Germinal center (tissue), 1 donor: ENCODE measurements around the gene TNNT1.

Experiments used
- DNase-seq: peaks from one replicate; pipeline ENCODE4 v3.0.0; 2012; ENCODE audit warnings: mixed read lengths, low spot score

Gene TNNT1

DNA sequence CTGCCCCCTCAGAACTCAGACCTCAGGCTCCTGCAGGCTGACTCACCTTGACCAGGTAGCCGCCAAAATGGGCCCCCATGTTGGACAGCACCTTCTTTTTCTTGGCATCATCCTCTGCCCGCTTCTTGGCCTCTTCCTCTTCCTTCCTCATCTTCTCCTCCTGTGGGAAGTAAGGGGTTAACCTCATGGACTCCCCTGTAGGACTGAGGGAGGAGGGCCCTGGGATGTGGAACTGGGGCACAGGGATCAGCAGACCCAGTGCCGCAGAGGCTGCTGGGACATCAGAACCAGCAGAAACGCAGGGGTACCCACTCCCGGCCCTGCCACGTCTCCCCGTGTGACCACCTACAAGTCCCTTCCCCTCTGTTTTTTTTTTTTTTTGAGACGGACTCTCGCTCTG, 11.1 kb downstream of the TNNT1 start:
- no peak for DNase-seq

DNA sequence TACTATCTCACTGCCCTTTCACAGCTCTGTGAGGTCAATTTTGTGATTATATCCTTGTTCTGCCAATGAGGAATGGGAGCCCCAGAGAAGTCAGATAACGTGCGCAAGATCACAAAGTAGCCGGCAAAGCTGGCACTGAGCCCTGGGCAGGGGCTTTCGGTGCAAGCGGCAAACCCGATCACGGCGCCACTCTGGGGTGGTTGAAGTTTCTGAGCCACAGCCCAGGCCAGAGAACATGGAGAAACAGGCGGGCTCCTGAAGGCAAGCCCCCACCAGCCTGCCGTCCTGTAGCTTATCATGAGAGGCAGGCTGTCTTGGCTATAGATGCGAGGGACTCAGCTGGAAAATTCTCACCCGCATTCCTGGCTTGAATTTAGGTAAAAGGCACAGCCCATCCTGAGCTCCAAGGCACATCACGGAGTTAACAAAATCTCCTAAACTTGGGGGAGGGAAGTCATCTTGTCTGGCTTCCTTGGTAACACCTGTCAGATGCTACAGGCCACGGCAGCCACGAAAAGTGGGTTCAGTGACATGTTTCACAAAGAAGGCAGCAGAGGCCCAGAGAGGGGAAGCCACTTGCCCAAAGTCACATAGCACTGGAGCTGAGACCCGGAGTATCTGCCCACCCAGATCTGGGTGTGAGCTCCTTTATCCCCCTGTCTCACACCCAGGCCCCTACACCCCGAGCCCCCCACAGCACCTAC, 12.5 kb downstream of the TNNT1 start:
- no peak for DNase-seq

DNA sequence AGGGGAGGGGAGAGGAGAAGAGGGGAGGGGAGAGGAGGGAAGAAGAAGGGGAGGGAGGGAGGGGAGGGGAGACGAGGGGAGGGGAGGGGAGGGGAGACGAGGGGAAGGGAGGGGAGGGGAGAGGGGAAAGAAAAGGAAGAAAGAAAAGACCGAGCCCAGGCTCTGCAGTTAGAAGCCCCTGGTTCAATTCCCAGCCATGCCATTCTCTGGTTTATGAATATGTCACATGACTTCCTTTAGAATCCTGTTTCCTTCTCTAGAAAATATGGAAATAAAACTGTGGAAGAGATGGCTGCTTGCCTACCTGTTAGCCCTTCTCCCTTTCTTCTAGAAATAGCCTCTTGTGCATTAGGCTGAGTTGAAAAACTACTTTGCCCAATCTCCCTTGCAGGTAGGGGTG, 14.3 kb downstream of the TNNT1 start:
- DNase-seq: no peak

DNA sequence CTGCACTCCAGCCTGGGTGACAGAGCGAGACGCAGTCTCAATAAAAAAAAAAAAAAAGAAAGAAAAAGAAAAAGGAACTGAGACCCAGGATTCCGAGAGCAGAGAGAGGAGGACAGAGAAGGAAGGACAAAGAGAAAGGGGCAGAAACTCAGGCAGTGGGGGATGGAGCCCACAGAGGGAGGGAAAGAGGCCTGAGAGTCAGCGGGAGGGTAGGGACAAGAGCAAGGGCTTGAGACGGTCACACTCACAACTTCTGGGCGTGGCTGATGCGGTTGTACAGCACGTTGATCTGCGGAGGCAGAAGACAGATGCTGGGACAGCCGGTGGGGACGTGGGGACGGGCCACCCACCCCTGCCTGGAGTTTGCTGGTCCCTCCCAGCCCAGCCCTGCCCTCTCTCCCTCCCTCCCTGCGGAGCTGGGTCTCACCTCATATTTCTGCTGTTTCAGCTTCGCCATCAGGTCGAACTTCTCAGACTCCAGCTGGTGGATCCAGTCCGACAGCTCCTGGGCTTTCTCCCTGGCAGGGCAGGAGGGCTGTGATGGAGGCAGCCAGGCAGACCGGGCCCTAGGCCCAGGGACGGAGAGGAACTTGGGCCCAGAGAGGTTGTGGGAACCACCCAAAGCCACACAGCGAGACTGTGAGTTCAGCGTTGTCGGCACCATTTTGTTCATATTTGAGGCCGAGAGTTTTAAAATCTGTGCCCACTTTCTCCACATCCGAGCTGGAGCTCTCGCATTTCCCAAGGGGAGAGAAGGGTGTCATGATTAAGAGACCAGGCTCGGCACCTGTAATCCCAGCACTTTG, 15.2 kb downstream of the TNNT1 start:
- DNase-seq: no peak

DNA sequence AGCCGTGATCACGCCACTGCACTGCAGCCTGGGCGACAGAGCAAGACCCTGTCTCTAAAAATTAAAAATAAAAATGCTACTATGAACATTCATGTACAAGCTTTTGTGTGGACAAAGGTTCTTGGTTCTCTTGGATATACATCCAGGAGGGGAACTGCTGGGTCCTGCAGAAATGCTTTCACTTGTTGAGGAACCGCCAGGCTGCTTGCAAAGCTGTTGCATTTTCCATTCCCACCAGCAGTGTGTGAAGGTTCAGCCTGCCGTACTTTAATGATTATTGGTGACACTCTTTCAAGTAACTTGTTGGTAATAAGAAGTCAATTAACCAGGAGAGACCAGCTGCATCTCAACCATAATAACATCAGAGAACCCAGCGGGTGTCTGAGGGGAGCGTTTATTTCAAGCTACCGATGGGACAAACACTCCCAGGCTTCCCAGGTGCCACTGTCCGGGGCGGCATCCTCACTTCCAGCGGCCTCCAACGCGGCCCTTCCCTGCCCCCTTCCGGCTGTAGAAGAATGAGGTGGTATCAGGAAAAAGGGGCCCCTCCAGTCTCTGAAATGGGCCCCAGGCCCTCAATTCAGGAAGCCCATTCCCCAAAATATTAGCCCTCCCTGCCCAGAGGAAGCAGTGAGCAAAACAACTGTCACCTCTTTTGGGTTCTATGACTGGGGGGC, 16.4 kb downstream of the TNNT1 start:
- DNase-seq: no peak

DNA sequence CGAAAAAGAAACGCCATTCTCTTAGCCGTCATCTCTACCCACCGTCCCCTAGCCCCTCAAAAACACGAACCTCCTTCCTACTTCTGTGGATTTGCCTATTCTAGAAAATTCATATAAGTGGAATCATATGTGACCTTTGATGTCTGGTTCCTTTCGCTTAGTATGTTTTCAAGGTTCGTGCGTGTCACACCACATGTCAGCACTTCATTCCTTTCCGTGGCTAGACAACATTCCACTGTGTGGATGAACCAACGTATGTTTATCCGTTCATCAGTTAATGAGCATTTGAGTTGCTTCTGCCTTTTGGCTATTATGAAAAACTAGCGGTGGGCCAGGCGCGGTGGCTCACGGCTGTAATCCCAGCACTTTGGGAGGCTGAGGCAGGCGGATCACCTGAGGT, 17.6 kb downstream of the TNNT1 start:
- no peak for DNase-seq

DNA sequence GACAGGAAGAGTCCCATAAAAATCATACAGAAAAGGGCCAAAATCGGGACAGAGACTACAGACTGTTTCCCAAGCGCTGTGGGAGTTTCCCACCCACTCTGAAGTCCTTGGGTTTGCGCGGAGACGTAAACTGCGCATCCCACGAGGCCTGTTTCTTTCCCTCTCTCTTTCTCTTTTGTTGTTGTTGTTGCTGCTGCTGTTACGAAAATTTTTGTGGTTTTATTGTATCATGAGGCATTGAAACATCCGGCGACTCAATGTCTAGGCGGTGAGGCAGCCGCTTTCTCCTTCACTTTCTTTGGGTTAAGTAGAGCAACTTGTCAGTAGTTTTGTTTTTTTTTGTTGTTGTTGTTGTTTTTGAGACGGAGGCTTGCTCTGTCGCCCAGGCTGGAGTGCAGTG, 30.0 kb downstream of the TNNT1 start:
- DNase-seq: no peak

DNA sequence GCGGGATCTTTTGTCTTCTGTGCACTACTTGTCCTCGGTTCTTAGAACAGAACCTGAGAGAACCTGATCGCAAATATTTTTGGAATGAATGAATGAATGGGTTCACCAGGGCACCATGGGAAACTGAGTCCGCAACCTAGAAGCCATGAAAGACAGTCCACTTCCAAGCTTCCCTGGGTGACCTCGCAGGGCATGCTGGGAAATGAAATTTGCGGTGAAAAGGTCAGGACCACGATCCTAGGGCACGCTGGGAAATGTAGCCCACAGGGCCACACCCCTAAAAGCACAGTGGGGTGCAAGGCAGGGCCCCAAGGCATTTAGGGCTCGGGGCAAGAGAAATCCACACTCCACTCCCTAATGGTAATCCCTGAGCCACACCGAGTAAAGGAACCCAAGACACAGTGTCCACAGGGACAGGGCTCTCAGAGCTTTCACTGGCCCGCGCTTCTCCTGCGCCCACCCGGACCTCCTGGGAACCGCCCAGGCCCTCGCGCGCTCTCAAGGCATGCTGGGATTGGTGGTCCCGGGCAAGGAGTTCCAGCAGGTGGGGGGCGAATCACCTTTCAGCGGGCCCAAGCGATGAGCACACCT, 30.5 kb downstream of the TNNT1 start:
- DNase-seq: no peak

DNA sequence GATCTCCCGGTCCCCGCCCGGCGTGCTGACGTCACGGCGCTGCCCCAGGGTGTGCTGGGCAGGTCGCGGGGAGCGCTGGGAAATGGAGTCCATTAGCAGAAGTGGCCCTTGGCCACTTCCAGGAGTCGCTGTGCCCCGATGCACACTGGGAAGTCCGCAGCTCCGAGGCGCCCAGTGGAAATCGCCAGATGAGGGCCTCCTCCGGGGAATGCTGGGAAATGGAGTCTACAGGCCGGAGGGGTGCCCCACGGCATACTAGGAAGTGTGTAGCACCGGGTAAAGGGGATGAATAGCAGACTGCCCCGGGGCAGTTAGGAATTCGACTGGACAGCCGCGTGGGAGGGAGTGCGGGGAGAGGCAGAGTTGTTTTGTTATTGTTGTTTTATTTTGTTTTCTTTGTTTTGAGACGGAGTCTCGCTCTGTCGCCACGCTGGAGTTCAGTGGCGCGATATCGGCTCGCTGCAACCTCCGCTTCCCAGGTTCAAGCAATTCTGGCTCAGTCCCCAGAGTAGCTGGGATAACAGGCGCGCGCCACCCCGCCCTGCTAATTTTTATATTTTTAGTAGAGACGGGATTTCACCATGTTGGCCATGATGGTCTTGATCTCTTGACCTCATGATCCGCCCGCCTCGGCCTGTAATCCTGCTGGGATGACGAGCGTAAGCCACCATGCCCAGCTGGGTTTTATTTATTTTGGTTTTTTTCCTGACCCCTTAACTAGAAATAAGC, 31.2 kb downstream of the TNNT1 start:
- peak; percentile 96 for DNase-seq

DNA sequence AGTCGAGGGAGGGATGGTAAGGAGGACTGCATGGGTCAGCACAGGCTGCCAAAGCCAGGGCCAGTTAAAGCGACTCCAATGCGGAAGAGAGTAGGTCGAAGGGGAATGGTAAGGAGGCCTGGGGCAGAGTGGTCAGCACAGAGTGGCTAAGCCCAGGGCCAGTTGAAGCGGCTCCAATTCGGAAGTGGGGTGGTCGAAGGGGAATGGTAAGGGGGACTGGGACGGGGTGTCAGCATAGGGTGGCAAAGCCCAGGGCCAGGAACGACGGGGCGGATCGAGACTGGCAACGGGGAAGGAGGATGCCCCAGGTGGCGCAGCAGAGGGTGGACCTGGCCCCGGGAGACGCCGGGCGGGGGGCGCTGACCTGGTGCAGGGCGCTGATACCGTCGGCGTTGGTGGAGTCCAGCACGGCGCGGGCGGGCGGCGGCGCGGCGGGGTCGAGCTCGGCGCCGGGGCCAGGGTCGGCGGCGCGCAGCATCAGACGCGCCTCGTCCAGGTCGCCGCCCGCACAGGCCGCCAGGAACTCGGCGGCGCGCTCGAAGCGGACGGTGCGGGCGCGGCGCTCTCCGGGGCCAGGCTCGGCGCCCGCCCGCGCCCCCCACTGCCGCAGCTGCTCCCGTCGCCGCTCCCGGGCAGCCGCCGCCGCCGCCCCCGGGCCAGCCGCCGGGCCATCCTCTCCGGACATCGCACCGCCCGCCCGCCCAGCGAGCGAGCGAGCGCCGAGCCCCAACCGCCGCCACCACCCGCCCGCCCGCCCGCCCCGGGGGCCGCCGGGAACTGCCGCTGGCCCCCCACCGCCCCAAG, 31.9 kb downstream of the TNNT1 start, which contains the start of gene PPP1R12C:
PPP1R12C (minus strand) TSS at position 779 of the 804 bp plus-strand sequence; CDS start at position 685, 94 bp downstream.
- DNase-seq: no peak

DNA sequence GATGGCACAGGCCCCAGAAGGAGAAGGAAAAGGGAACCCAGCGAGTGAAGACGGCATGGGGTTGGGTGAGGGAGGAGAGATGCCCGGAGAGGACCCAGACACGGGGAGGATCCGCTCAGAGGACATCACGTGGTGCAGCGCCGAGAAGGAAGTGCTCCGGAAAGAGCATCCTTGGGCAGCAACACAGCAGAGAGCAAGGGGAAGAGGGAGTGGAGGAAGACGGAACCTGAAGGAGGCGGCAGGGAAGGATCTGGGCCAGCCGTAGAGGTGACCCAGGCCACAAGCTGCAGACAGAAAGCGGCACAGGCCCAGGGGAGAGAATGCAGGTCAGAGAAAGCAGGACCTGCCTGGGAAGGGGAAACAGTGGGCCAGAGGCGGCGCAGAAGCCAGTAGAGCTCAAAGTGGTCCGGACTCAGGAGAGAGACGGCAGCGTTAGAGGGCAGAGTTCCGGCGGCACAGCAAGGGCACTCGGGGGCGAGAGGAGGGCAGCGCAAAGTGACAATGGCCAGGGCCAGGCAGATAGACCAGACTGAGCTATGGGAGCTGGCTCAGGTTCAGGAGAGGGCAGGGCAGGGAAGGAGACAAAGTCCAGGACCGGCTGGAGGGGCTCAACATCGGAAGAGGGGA, 32.7 kb downstream of the TNNT1 start:
- peak; percentile 67 for DNase-seq

DNA sequence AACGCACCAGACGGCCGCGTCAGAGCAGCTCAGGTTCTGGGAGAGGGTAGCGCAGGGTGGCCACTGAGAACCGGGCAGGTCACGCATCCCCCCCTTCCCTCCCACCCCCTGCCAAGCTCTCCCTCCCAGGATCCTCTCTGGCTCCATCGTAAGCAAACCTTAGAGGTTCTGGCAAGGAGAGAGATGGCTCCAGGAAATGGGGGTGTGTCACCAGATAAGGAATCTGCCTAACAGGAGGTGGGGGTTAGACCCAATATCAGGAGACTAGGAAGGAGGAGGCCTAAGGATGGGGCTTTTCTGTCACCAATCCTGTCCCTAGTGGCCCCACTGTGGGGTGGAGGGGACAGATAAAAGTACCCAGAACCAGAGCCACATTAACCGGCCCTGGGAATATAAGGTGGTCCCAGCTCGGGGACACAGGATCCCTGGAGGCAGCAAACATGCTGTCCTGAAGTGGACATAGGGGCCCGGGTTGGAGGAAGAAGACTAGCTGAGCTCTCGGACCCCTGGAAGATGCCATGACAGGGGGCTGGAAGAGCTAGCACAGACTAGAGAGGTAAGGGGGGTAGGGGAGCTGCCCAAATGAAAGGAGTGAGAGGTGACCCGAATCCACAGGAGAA, 33.5 kb downstream of the TNNT1 start:
- no peak for DNase-seq

DNA sequence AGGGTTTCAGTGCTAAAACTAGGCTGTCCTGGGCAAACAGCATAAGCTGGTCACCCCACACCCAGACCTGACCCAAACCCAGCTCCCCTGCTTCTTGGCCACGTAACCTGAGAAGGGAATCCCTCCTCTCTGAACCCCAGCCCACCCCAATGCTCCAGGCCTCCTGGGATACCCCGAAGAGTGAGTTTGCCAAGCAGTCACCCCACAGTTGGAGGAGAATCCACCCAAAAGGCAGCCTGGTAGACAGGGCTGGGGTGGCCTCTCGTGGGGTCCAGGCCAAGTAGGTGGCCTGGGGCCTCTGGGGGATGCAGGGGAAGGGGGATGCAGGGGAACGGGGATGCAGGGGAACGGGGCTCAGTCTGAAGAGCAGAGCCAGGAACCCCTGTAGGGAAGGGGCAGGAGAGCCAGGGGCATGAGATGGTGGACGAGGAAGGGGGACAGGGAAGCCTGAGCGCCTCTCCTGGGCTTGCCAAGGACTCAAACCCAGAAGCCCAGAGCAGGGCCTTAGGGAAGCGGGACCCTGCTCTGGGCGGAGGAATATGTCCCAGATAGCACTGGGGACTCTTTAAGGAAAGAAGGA, 34.4 kb downstream of the TNNT1 start:
- no peak for DNase-seq

DNA sequence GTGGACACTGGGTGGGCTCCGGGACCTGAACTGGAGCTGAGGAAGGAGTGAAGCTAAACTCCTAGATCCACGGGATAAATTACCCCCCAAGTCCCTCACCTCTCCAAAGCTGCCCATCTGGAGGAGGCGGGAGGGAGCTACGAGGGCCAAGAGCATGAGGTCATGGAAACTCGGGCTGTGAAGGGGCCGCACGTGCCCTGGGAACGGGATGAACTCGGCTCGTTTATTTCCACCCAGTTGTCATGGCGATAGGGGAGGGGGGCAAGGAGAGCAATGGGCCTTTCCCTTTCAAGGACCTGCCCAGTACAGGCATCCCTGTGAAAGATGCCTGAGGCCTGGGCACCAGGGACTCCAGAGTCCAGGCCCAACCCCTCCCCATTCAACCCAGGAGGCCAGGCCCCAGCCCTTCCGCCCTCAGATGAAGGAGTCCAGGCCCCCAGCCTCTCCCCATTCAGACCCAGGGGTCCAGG, 35.4 kb downstream of the TNNT1 start:
- DNase-seq: peak; percentile 78

DNA sequence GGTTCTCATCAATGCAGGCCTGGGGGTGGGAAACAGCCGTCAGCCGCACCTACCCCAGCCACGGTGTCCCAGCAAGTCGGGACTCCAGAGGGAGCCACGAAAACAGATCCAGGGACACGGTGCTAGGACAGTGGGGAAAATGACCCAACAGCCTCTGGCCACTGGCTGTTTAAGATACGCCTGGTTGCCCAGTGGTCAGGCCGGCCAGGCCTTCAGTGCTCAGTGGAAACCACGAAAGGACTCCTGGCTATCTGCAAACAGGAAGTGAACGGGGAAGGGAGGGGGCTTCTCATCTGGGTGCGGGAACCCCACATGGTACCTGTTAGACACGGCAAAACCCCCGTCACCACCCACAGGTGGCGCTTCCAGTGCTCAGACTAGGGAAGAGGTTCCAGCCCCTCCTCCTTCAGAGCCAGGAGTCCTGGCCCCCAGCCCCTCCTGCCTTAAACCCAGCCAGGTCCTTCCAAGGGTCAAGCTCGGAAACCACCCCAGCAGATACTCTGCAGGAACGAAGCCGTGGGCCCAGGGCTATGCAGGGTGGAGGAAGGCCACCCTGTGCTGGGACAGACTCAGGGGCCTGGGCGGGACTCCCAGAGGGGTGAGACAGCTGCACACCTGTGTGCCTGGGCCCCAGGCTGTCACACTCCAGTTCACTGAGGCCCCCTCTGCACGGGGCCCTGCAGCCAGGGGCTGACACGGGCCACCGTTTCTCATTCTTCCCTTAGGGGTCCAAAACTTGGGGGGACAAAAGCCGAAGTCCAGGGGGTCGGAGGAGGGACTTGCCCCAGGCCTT, 36.0 kb downstream of the TNNT1 start:
- peak; percentile 84 for DNase-seq

DNA sequence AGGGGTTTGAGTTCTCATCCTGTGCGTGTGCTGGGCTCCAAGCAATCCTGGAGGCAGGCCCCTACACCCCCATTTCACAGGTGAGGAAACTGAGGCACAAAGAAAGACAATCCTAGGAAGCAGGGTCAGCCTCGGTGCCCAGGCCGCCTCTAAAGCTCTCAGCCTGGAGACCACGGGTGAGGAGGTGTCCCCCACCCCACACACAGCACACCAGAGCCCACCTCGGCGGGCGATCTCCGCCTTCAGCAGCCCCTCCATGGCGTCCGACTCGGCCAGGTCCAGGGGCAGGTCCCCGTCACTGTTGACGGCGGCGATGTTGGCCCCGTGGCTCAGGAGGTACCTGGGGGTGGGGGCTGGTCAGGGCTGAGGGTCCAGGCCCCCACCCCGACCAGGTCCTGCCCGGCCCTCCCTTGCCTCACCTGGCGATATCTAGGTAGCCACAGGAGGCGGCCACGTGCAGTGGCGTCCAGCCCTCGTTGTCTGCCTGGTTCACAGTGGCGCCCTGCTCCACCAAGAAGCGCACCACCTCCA, 36.7 kb downstream of the TNNT1 start:
- DNase-seq: no peak

DNA sequence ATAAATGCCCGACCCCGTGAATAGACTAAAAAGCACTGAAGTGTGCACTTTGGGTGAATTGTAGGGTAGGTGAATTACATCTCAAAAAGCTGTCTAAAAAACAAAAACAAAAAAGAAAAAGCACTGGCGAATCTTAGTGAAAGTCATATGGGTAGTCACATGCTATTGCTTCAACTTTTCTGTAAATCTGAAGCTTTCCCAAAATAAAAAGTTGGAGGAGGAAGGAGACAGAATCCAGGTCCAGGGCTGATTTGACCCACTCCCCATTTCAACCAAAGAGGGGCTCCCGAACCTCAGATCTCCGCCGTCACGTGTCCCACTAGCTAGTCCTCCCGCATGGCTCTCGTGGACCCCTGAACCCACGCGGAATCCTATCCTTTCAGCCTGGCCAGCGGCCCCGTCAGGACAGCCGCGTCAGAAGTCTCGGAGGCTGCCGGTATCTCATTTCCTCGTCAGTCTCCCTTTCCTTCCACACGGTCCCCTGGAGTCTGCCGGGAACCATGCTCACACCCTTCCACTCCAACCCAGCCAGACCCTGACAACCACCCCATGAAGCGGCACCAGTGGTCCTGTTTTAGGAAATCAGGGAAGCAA, 37.7 kb downstream of the TNNT1 start:
- DNase-seq: no peak
